ENCODE data around the gene PDZD4.

- TF ChIP-seq EZH2 (IDR thresholded peaks at IDR 0.05; ENCODE audit: borderline replicate concordance, low read length) (no peak), CTCF (IDR thresholded peaks at IDR 0.05; ENCODE audit: low read length) (no peak)
Measured at GRCh38 chrX:153779891-153780677, 50.3 kb downstream of the PDZD4 start.
